Karpas-422 (cell line): Measurements from ENCODE around the gene IL12RB1. TPM values are rescaled to one million over a fixed set of nuclear protein-coding genes. Genes with fewer than 3 reads are reported as not detected.
"Not testable (repeated sequence)": the region's sequence is repeated elsewhere in the genome, so short reads cannot be mapped to it uniquely, and the experiment has no call there.

Experiments used
- DNase-seq: peaks from one replicate; pipeline ENCODE4 v3.0.0-alpha.2; 2015
- H2AFZ ChIP-seq: fragments of 200-600 bp; sonication (generic); 2 replicates; pipeline ENCODE4 v1.6.1; 2014; ENCODE audit warnings: antibody characterized with exemption, low read length, mixed read lengths
- H3K27ac ChIP-seq: fragments of 200-600 bp; sonication (generic); 2 replicates; pipeline ENCODE4 v1.5.1; 2014; ENCODE audit warnings: mild to moderate bottlenecking, low read length, moderate library complexity
- H3K27me3 ChIP-seq: fragments of 200-600 bp; sonication (generic); 2 replicates; pipeline ENCODE4 v1.6.1; 2014; ENCODE audit warnings: low read length, mixed read lengths
- H3K36me3 ChIP-seq: fragments of 200-600 bp; sonication (generic); 2 replicates; pipeline ENCODE4 v1.6.1; 2014; ENCODE audit warnings: low read length, mixed read lengths; ENCODE audit not compliant: insufficient read depth
- H3K4me1 ChIP-seq: fragments of 200-600 bp; sonication (generic); 2 replicates; pipeline ENCODE4 v1.6.1; 2014; ENCODE audit warnings: mild to moderate bottlenecking, low read length, mixed read lengths
- H3K4me2 ChIP-seq: fragments of 200-600 bp; sonication (generic); 2 replicates; pipeline ENCODE4 v1.6.1; 2014; ENCODE audit warnings: low read length, low read depth, mild to moderate bottlenecking; ENCODE audit not compliant: poor library complexity, severe bottlenecking
- H3K4me3 ChIP-seq: fragments of 200-600 bp; sonication (generic); 2 replicates; pipeline ENCODE4 v1.5.1; 2014; ENCODE audit warnings: mild to moderate bottlenecking, antibody characterized with exemption, low read length, mixed read lengths
- H3K79me2 ChIP-seq: fragments of 200-600 bp; sonication (generic); 2 replicates; pipeline ENCODE4 v1.6.1; 2014; ENCODE audit warnings: mild to moderate bottlenecking, low read length, mixed read lengths
- H3K9ac ChIP-seq: fragments of 200-600 bp; sonication (generic); 2 replicates; pipeline ENCODE4 v1.6.0; 2014; ENCODE audit warnings: low read length
- H3K9me2 ChIP-seq: fragments of 200-600 bp; sonication (generic), shearing (Covaris generic); replicated peaks from 2 replicates; pipeline ENCODE4 v1.6.0; 2014; ENCODE audit warnings: mild to moderate bottlenecking, low read length, moderate library complexity; ENCODE audit not compliant: insufficient read depth
- H3K9me3 ChIP-seq: fragments of 300-700, 200-600 bp; sonication (generic); 2 replicates; pipeline ENCODE4 v1.6.1; 2014; ENCODE audit warnings: low read length, mixed read lengths
- H4K20me1 ChIP-seq: fragments of 200-600 bp; sonication (generic); 2 replicates; pipeline ENCODE4 v1.6.1; 2014; ENCODE audit warnings: mild to moderate bottlenecking, antibody characterized with exemption, low read length, low read depth; ENCODE audit not compliant: insufficient read depth
- total RNA-seq: library from RNA; depleted of rRNA; stranded (reverse); fragments of >200 nt; shearing (Covaris generic); gene quantifications from 2 replicates; pipeline ENCODE4 v1.2.3, GENCODE V29; 2014; ENCODE audit warnings: low replicate concordance

IL12RB1 gene
- total RNA-seq, 1 experiment from 2014 or later, result 6.1 TPM

GRCh38 chr19:18109341-18109732, 22.6 kb upstream of the IL12RB1 start:
- Histone ChIP-seq H3K9ac (peak overlapping the region; percentile 87), H2AFZ (0 out of 2 replicates have a peak overlapping the region, but pooled peaks have one; percentile 81), H3K4me2 (peak overlapping the region; percentile 100)

GRCh38 chr19:18108897-18109296, 22.2 kb upstream of the IL12RB1 start:
- no peak overlapping the region for H2AFZ ChIP-seq
- DNase-seq, result no peak
- no peaks in the 10 kb centered on the region for H3K79me2 ChIP-seq
- H3K4me1 ChIP-seq, result peaks cover 41% of the 10 kb centered on the region
- H3K9me3 ChIP-seq, result no peaks in the 10 kb centered on the region
- H3K36me3 ChIP-seq, result no peaks in the 10 kb centered on the region
- H4K20me1 ChIP-seq, result peaks cover 4% of the 10 kb centered on the region; the same call in 1 of the 2 replicates
- H3K9ac ChIP-seq, result peak overlapping the region; percentile 87; the same call in 1 of the 2 replicates
- no peak overlapping the region for H3K4me3 ChIP-seq
- H3K27me3 ChIP-seq, result no peaks in the 10 kb centered on the region
- no peak overlapping the region for H3K4me2 ChIP-seq
- H3K9me2 ChIP-seq, result no peaks in the 10 kb centered on the region
- no peak overlapping the region for H3K27ac ChIP-seq

More at GRCh38 chr19:18109341-18109732, 22.6 kb upstream of the IL12RB1 start:
- Histone ChIP-seq H3K9me2 (no peaks in the 10 kb centered on the region), H3K36me3 (no peaks in the 10 kb centered on the region), H3K79me2 (no peaks in the 10 kb centered on the region), H3K4me1 (peaks cover 36% of the 10 kb centered on the region), H3K4me3 (peak overlapping the region; percentile 90), H3K9me3 (no peaks in the 10 kb centered on the region), H4K20me1 (peaks cover 4% of the 10 kb centered on the region; the same call in 1 of the 2 replicates), H3K27ac (no peak overlapping the region), H3K27me3 (no peaks in the 10 kb centered on the region)
- no peak for DNase-seq

GRCh38 chr19:18107235-18107634, 20.5 kb upstream of the IL12RB1 start:
- H3K36me3 ChIP-seq, result no peaks in the 10 kb centered on the region
- H3K9me2 ChIP-seq, result no peaks in the 10 kb centered on the region
- H3K4me2 ChIP-seq, result no peak overlapping the region
- no peaks in the 10 kb centered on the region for H3K9me3 ChIP-seq
- H3K4me1 ChIP-seq, result peaks cover 53% of the 10 kb centered on the region
- H3K79me2 ChIP-seq, result no peaks in the 10 kb centered on the region
- H4K20me1 ChIP-seq, result peaks cover 4% of the 10 kb centered on the region; the same call in 1 of the 2 replicates
- no peak for DNase-seq
- H3K4me3 ChIP-seq, result no peak overlapping the region
- H3K27me3 ChIP-seq, result no peaks in the 10 kb centered on the region
- no peak overlapping the region for H2AFZ ChIP-seq
- no peak overlapping the region for H3K9ac ChIP-seq
- H3K27ac ChIP-seq, result no peak overlapping the region

- not testable (repeated sequence) for H3K27ac ChIP-seq, H2AFZ ChIP-seq, H3K36me3 ChIP-seq, DNase-seq, H3K27me3 ChIP-seq, H3K4me3 ChIP-seq, H3K9me2 ChIP-seq, H4K20me1 ChIP-seq, H3K79me2 ChIP-seq, H3K9me3 ChIP-seq, H3K4me2 ChIP-seq, H3K9ac ChIP-seq
- peaks cover 52% of the 10 kb centered on the region for H3K4me1 ChIP-seq
Observed at GRCh38 chr19:18105259-18105658, 18.5 kb upstream of the IL12RB1 start.

GRCh38 chr19:18104793-18105131, 18.0 kb upstream of the IL12RB1 start:
- H2AFZ ChIP-seq, result no peak overlapping the region
- no peaks in the 10 kb centered on the region for H3K36me3 ChIP-seq
- DNase-seq, result no peak
- no peaks in the 10 kb centered on the region for H3K9me2 ChIP-seq
- 0 out of 2 replicates have a peak, but pooled peaks cover 4% of the 10 kb centered on the region for H4K20me1 ChIP-seq
- H3K4me1 ChIP-seq, result peaks cover 53% of the 10 kb centered on the region
- H3K27ac ChIP-seq, result no peak overlapping the region
- H3K9me3 ChIP-seq, result no peaks in the 10 kb centered on the region
- peak overlapping the region; percentile 77 for H3K4me2 ChIP-seq
- no peaks in the 10 kb centered on the region for H3K27me3 ChIP-seq
- peak overlapping the region; percentile 15 for H3K9ac ChIP-seq
- H3K79me2 ChIP-seq, result no peaks in the 10 kb centered on the region
- peak overlapping the region; percentile 35; the same call in 1 of the 2 replicates for H3K4me3 ChIP-seq

- H3K4me1 ChIP-seq, result peaks cover 61% of the 10 kb centered on the region
- no peaks in the 10 kb centered on the region for H3K36me3 ChIP-seq
- no peak overlapping the region for H2AFZ ChIP-seq
- peak overlapping the region; percentile 77 for H3K4me2 ChIP-seq
- no peaks in the 10 kb centered on the region for H4K20me1 ChIP-seq
- H3K4me3 ChIP-seq, result no peak overlapping the region; the same call in 1 of the 2 replicates
- no peaks in the 10 kb centered on the region for H3K9me2 ChIP-seq
- no peak overlapping the region for H3K27ac ChIP-seq
- DNase-seq, result no peak
- H3K27me3 ChIP-seq, result no peaks in the 10 kb centered on the region
- no peaks in the 10 kb centered on the region for H3K9me3 ChIP-seq
- H3K79me2 ChIP-seq, result no peaks in the 10 kb centered on the region
- H3K9ac ChIP-seq, result no peak overlapping the region
Observed at GRCh38 chr19:18102916-18103542, 16.3 kb upstream of the IL12RB1 start.

GRCh38 chr19:18101268-18101667, 14.5 kb upstream of the IL12RB1 start:
- H3K4me2 ChIP-seq, result no peak overlapping the region
- no peaks in the 10 kb centered on the region for H3K36me3 ChIP-seq
- no peak overlapping the region for H3K9ac ChIP-seq
- H3K27me3 ChIP-seq, result no peaks in the 10 kb centered on the region
- H2AFZ ChIP-seq, result no peak overlapping the region
- no peaks in the 10 kb centered on the region for H3K79me2 ChIP-seq
- no peaks in the 10 kb centered on the region for H3K9me2 ChIP-seq
- H3K27ac ChIP-seq, result no peak overlapping the region
- H3K4me3 ChIP-seq, result no peak overlapping the region
- H3K9me3 ChIP-seq, result no peaks in the 10 kb centered on the region
- H3K4me1 ChIP-seq, result peaks cover 57% of the 10 kb centered on the region
- no peaks in the 10 kb centered on the region for H4K20me1 ChIP-seq
- DNase-seq, result no peak

- no peak for DNase-seq
- no peak overlapping the region for H3K4me3 ChIP-seq
- H3K9ac ChIP-seq, result no peak overlapping the region
- no peak overlapping the region for H2AFZ ChIP-seq
- H3K36me3 ChIP-seq, result no peaks in the 10 kb centered on the region
- no peak overlapping the region for H3K27ac ChIP-seq
- no peaks in the 10 kb centered on the region for H3K9me3 ChIP-seq
- no peaks in the 10 kb centered on the region for H3K27me3 ChIP-seq
- no peaks in the 10 kb centered on the region for H3K79me2 ChIP-seq
- no peaks in the 10 kb centered on the region for H3K9me2 ChIP-seq
- H3K4me1 ChIP-seq, result peaks cover 57% of the 10 kb centered on the region
- no peak overlapping the region for H3K4me2 ChIP-seq
- H4K20me1 ChIP-seq, result no peaks in the 10 kb centered on the region
Observed at GRCh38 chr19:18100710-18101109, 14.0 kb upstream of the IL12RB1 start.
